ENCODE results near the gene IRGM.
"Not testable (repeated sequence)": the region's sequence is repeated elsewhere in the genome, so short reads cannot be mapped to it uniquely, and the experiment has no call there.

DNA sequence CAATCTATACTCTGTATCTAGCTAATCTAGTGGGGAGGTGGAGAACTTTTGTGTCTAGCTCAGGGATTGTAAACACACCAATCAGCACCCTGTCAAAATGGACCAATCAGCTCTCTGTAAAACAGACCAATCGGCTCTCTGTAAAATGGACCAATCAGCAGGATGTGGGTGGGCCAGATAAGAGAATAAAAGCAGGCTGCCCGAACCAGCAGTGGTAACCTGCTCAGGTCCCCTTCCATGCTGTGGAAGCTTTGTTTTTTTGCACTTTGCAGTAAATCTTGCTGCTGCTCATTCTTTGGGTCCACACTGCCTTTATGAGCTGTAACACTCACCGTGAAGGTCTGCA, at the start of gene IRGM:
- not testable (repeated sequence) for TF ChIP-seq CTCF, POLR2A (IDR thresholded peaks at IDR 0.05)

All from body of pancreas (tissue), 4 donors.